ENCODE results near the gene KLF4.

KLF4 gene

GRCh38 chr9:107487521-107488374 is 1.8 kb downstream of the KLF4 start:
- DNase-seq = peak; percentile 18

GRCh38 chr9:107486674-107487520 is 2.7 kb downstream of the KLF4 start:
- no peak for DNase-seq

GRCh38 chr9:107485458-107486043 is 4.0 kb downstream of the KLF4 start:
- DNase-seq = no peak

- no peak for DNase-seq
Observed at GRCh38 chr9:107484117-107484723, 5.3 kb downstream of the KLF4 start.

- no peak for DNase-seq
Observed at GRCh38 chr9:107483666-107484065, 5.9 kb downstream of the KLF4 start.

- no peak for DNase-seq
Observed at GRCh38 chr9:107481035-107481434, 8.5 kb downstream of the KLF4 start.

- no peak for DNase-seq
Observed at GRCh38 chr9:107480386-107480789, 9.2 kb downstream of the KLF4 start.

- no peak for DNase-seq
Observed at GRCh38 chr9:107478805-107479204, 10.8 kb downstream of the KLF4 start.

- no peak for DNase-seq
Observed at GRCh38 chr9:107474124-107474523, 15.4 kb downstream of the KLF4 start.

GRCh38 chr9:107472581-107473340 is 16.8 kb downstream of the KLF4 start:
- no peak for DNase-seq

GRCh38 chr9:107471552-107471951 is 18.0 kb downstream of the KLF4 start:
- no peak for DNase-seq

- no peak for DNase-seq
Observed at GRCh38 chr9:107467416-107467815, 22.2 kb downstream of the KLF4 start.

GRCh38 chr9:107466826-107467225 is 22.7 kb downstream of the KLF4 start:
- DNase-seq = no peak

GRCh38 chr9:107465467-107466451 is 23.8 kb downstream of the KLF4 start:
- DNase-seq = no peak

- DNase-seq = no peak
Observed at GRCh38 chr9:107464516-107464915, 25.1 kb downstream of the KLF4 start.

GRCh38 chr9:107462691-107463090 is 26.9 kb downstream of the KLF4 start:
- DNase-seq = no peak

GRCh38 chr9:107460153-107461023 is 29.2 kb downstream of the KLF4 start:
- no peak for DNase-seq

GRCh38 chr9:107455425-107456135 is 34.0 kb downstream of the KLF4 start:
- no peak for DNase-seq

GRCh38 chr9:107453479-107453878 is 36.1 kb downstream of the KLF4 start:
- DNase-seq = no peak
